Spleen (tissue), 7 donors: Measurements from ENCODE around the gene EED.

ENCODE experiments used
- CTCF ChIP-seq, 11 experiments: fragments of 200-600 bp in 7 of 11; fragments of 450-650 bp in 4 of 11; sonication (generic) in 4 of 11; IDR thresholded peaks in 8 of 11; conservative IDR thresholded peaks in 3 of 11; 1 replicate in 7 of 11; 2 replicates in 4 of 11; pipeline versions ENCODE4 v1.4.0 to v1.8.0; 2016 to 2021; ENCODE audit warnings: antibody characterized with exemption in 11 of 11, inconsistent platforms in 4 of 11, mild to moderate bottlenecking in 1 of 11
- POLR2A ChIP-seq, 3 donors: fragments of 450-650 bp; IDR thresholded peaks; one replicate each; pipeline ENCODE4 v1.5.1; 2017; ENCODE audit warnings: antibody characterized with exemption in 3 of 3, mild to moderate bottlenecking in 1 of 3
- POLR2AphosphoS5 ChIP-seq, 3 donors: sonication (generic); formaldehyde crosslinking; IDR thresholded peaks; one replicate each; pipeline ENCODE4 v1.5.1; 2017; ENCODE audit warnings: antibody characterized with exemption in 3 of 3
- donor health status: DM: no; HTN: no; CAD: no; lungs with moderate emphysema.
- donor health status: DM: no; HTN: no; CAD: no.
- donor health status: DM: no; HTN: no; CAD: no.

GRCh38 chr11:86201371-86201884 lies 43.1 kb upstream of the EED start:
- TF ChIP-seq POLR2A (IDR thresholded peaks at IDR 0.05) (no peak), CTCF (IDR thresholded peaks at IDR 0.05 in 8 of 11, conservative IDR thresholded peaks at IDR 0.05 in 3 of 11) (no peak), POLR2AphosphoS5 (IDR thresholded peaks at IDR 0.05) (no peak)
